T47D (cell line): ENCODE results near the gene NADK.

Experiments used
- DNase-seq, 2 experiments: peaks; one replicate each; pipeline versions ENCODE4 v3.0.0 to v3.0.0-alpha.2; 2011 to 2012; ENCODE audit warnings: low read depth in 1 of 2, low spot score in 1 of 2
- JUND ChIP-seq: IDR thresholded peaks from 2 replicates; pipeline ENCODE4 v1.6.1; 2012; ENCODE audit warnings: low read depth
- in situ Hi-C: cut with HindIII; loops from 2 replicates; pipeline ENCODE4 v1.10.0; 2016; ENCODE audit warnings: low sequenced_read_pairs, low pct_unique_long_range_greater_than_20kb

Gene NADK

DNA sequence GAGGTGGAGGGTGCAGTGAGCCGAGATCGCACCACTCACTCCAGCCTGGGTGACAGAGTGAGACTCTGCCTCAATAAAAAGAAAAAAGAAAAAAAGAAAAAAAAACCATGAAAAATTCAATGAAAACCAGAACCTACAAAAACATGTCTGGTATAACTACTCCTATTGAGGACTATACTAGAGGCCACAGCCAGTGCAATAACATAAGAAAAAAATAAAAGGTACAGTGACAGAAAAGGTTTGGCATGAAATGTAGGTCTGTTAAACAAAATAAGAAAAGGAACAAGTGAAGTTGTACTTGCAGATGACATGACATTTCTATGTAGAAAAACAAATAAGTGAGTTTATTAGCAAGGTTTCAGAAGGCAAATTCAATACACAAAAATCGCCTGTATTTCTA, 8.2 kb downstream of the NADK start:
- TF ChIP-seq JUND = no peak
- in situ Hi-C loops = no loop called here
- DNase-seq = no peak

GRCh38 chr1:1768249-1768992, 9.8 kb downstream of the NADK start:
- TF ChIP-seq JUND = no peak
- DNase-seq = no peak
- in situ Hi-C loops = no loop called here

- no peak for DNase-seq
- no peak for TF ChIP-seq JUND
- in situ Hi-C loops = no loop called here
These were observed 13.3 kb downstream of the NADK start for GRCh38 chr1:1764876-1765470.

- in situ Hi-C loops = no loop called here
- TF ChIP-seq JUND = no peak
- peak in 1 of 2 experiments; percentile 88 for DNase-seq
These were observed 14.3 kb downstream of the NADK start for GRCh38 chr1:1763657-1764621.

- no peak for DNase-seq
- no peak for TF ChIP-seq JUND
- in situ Hi-C loops = no loop called here
These were observed 16.5 kb downstream of the NADK start for GRCh38 chr1:1761504-1762376.

GRCh38 chr1:1760715-1761114, 17.6 kb downstream of the NADK start:
- in situ Hi-C loops = no loop called here
- no peak for DNase-seq
- TF ChIP-seq JUND = no peak

DNA sequence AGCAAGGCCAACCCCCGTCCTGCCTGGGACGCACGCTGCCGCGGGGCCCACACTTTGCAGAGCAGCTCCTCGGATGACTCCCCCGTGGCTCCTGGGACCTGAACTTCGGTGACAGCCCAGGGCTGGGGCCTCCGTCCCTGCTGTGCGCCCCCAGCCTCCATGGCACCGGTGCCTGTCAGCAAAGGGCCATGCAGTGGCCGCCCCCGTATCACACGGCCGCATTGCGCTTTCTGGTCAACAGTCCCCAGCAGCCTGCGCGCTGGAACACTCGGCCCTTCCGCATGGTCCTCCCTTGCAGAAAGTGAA, 18.0 kb downstream of the NADK start:
- TF ChIP-seq JUND = no peak
- DNase-seq = no peak
- in situ Hi-C loops = no loop called here

- in situ Hi-C loops = no loop called here
- TF ChIP-seq JUND = no peak
- DNase-seq = no peak
These were observed 18.6 kb downstream of the NADK start for GRCh38 chr1:1759456-1760344.

DNA sequence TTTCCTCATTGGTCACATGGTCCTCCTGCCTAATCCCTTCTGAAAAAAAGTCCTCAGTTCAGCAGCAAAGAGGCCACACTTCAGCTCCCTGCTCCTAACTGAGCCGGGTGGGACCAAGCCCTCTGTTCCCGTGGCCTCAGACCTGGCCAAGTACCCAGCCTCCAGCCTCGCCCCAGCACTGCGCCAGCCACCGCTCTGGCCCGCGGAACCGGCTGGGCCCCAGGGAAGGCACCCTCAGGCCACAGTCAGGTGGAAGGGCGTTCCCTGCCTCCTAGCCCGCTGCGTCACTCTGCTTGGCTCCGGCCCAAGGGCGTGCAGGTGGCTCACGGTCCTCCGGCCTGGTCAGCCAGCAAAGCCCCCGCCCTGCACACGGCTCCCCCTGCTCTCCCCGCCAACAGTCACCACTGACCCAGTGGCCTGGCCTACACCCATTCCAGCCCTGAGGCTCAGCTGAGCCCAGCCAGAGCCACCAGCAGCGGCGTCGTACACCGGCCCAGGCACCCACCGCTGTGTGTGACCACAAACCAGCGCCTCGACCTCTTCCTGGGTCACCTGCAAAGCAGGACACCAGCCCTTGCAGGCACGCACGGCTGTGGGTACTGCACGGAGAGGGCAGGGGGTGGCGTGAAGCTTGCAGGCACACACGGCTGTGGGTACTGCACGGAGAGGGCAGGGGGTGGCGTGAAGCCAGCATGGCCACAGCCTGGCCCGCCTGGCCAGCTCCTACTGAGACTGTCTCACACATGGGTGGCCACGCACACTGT, 19.4 kb downstream of the NADK start:
- no peak for TF ChIP-seq JUND
- DNase-seq = peak; percentile 65 to 90
- in situ Hi-C loops = no loop called here

- in situ Hi-C loops = no loop called here
- no peak for TF ChIP-seq JUND
- no peak for DNase-seq
These were observed 20.1 kb downstream of the NADK start for GRCh38 chr1:1758059-1758621.
